HepG2 (cell line): ENCODE data around the gene ALOXE3. TPM values are rescaled to one million over a fixed set of nuclear protein-coding genes. Genes with fewer than 3 reads are reported as not detected.

Experiments used
- BCL3 ChIP-seq: sonication (generic); formaldehyde crosslinking; IDR thresholded peaks from 2 replicates; pipeline ENCODE4 v1.5.1; 2020; ENCODE audit warnings: mild to moderate bottlenecking, missing genetic modification reagents, moderate library complexity
- CC2D1A ChIP-seq: sonication (generic); formaldehyde crosslinking; IDR thresholded peaks from 2 replicates; pipeline ENCODE4 v1.8.1; 2023; ENCODE audit warnings: mild to moderate bottlenecking, missing genetic modification reagents
- FOXA3 ChIP-seq: IDR thresholded peaks from 2 replicates; pipeline ENCODE4 v1.6.1; 2016; ENCODE audit warnings: missing genetic modification reagents, missing compliant biosample characterization
- HNRNPK ChIP-seq: fragments of 200-400 bp; formaldehyde crosslinking; IDR thresholded peaks from 2 replicates; pipeline ENCODE4 v1.6.1; 2018; ENCODE audit warnings: low read length, low read depth, moderate library complexity, mild to moderate bottlenecking; ENCODE audit not compliant: poor library complexity, severe bottlenecking
- KDM5B ChIP-seq: sonication (generic); formaldehyde crosslinking; IDR thresholded peaks from 2 replicates; pipeline ENCODE4 v1.4.0; 2020; ENCODE audit warnings: missing genetic modification reagents, mild to moderate bottlenecking, borderline replicate concordance
- PLRG1 ChIP-seq: fragments of 450-650 bp; conservative IDR thresholded peaks from 2 replicates; pipeline ENCODE4 v1.6.1; 2016
- POGK ChIP-seq: sonication (generic); formaldehyde crosslinking; conservative IDR thresholded peaks from 2 replicates; pipeline ENCODE4 v1.8.0; 2022; ENCODE audit warnings: mild to moderate bottlenecking, moderate library complexity, missing genetic modification reagents
- RCOR2 ChIP-seq: IDR thresholded peaks from 2 replicates; pipeline ENCODE4 v1.6.1; 2016; ENCODE audit warnings: missing biosample characterization, missing genetic modification reagents
- TAF15 ChIP-seq: fragments of 200-400 bp; formaldehyde crosslinking; IDR thresholded peaks from one replicate; pipeline ENCODE4 v1.6.1; 2018; ENCODE audit warnings: mild to moderate bottlenecking, low read depth, low read length; ENCODE audit not compliant: poor library complexity, severe bottlenecking
- ZFP36 ChIP-seq: fragments of 150-350 bp; IDR thresholded peaks from 2 replicates; pipeline ENCODE4 v1.6.1; 2018; ENCODE audit warnings: borderline replicate concordance, low read length, low read depth; ENCODE audit not compliant: partially characterized antibody
- ZFP91 ChIP-seq: sonication (generic); formaldehyde crosslinking; IDR thresholded peaks from 2 replicates; pipeline ENCODE4 v1.9.0; 2022; ENCODE audit warnings: missing genetic modification reagents, mild to moderate bottlenecking, borderline replicate concordance
- ZHX1 ChIP-seq: sonication (generic); formaldehyde crosslinking; IDR thresholded peaks from 2 replicates; pipeline ENCODE4 v1.8.1; 2022; ENCODE audit warnings: low read depth, mild to moderate bottlenecking, missing genetic modification reagents
- ZKSCAN5 ChIP-seq: sonication (generic); formaldehyde crosslinking; IDR thresholded peaks from 2 replicates; pipeline ENCODE4 v1.5.1; 2020; ENCODE audit warnings: mild to moderate bottlenecking, missing genetic modification reagents
- ZNF138 ChIP-seq: sonication (generic); formaldehyde crosslinking; IDR thresholded peaks from 2 replicates; pipeline ENCODE4 v1.5.0; 2020; ENCODE audit warnings: mild to moderate bottlenecking, low read depth, missing genetic modification reagents
- ZNF160 ChIP-seq: sonication (generic); formaldehyde crosslinking; IDR thresholded peaks from 2 replicates; pipeline ENCODE4 v1.8.0; 2022; ENCODE audit warnings: mild to moderate bottlenecking, inconsistent platforms, missing genetic modification reagents
- ZNF546 ChIP-seq: sonication (generic); formaldehyde crosslinking; conservative IDR thresholded peaks from 2 replicates; pipeline ENCODE4 v1.8.1; 2023; ENCODE audit warnings: mild to moderate bottlenecking, missing genetic modification reagents
- polyA plus RNA-seq, 8 experiments: library from polyadenylated mRNA; depleted of rRNA in 3 of 8; stranded (reverse) in 7 of 8; unstranded in 1 of 8; fragments of >200 nt; fragmentation: Illumina TruSeq in 4 of 8; extraction: Trizol in 4 of 8; gene quantifications; 2 replicates each; pipeline versions ENCODE4 v1.2.1 to v1.2.3, GENCODE V29; 2011 to 2016; ENCODE audit warnings: low read depth in 4 of 8, missing spikeins in 1 of 8, mixed read lengths in 1 of 8; ENCODE audit not compliant: insufficient read depth in 1 of 8
- total RNA-seq, 5 experiments: library from RNA; depleted of rRNA; stranded (reverse); fragments of >200 nt; fragmentation: Illumina TruSeq; extraction: Trizol; gene quantifications; 2 replicates each; pipeline ENCODE4 v1.2.3, GENCODE V29; 2016; ENCODE audit warnings: low read depth in 1 of 5

The ALOXE3 gene
- total and polyA plus RNA-seq, 2 of the 13 experiments (the other 11 are each of a cell fraction or from before 2014, with no cell fraction given) = 0.07 TPM; not detected in 1

- TF ChIP-seq BCL3 (CRISPR knock-in tag) (no peak), ZNF160 (0 out of 2 replicates have a peak, but pooled peaks have one; percentile 18), ZHX1 (CRISPR knock-in tag) (peak; percentile 53; the same call in 1 of the 2 replicates), CC2D1A (CRISPR knock-in tag) (no peak), FOXA3 (CRISPR knock-in tag) (peak; percentile 27; the same call in 1 of the 2 replicates), RCOR2 (CRISPR knock-in tag) (0 out of 2 replicates have a peak, but pooled peaks have one; percentile 37), ZKSCAN5 (no peak), ZFP91 (CRISPR knock-in tag) (peak; percentile 24), POGK (CRISPR knock-in tag) (peak; percentile 56; the same call in 1 of the 2 replicates), KDM5B (CRISPR knock-in tag) (peak; percentile 42), HNRNPK (peak; percentile 18), ZNF138 (peak; percentile 45; the same call in 1 of the 2 replicates), ZFP36 (no peak), TAF15 (no peak), PLRG1 (no peak), ZNF546 (CRISPR knock-in tag) (no peak)
These were observed 38.8 kb downstream of the ALOXE3 start (continued) for GRCh38 chr17:8079291-8080207.
